ENCODE results near the gene MAD2L1BP.

The MAD2L1BP gene

DNA sequence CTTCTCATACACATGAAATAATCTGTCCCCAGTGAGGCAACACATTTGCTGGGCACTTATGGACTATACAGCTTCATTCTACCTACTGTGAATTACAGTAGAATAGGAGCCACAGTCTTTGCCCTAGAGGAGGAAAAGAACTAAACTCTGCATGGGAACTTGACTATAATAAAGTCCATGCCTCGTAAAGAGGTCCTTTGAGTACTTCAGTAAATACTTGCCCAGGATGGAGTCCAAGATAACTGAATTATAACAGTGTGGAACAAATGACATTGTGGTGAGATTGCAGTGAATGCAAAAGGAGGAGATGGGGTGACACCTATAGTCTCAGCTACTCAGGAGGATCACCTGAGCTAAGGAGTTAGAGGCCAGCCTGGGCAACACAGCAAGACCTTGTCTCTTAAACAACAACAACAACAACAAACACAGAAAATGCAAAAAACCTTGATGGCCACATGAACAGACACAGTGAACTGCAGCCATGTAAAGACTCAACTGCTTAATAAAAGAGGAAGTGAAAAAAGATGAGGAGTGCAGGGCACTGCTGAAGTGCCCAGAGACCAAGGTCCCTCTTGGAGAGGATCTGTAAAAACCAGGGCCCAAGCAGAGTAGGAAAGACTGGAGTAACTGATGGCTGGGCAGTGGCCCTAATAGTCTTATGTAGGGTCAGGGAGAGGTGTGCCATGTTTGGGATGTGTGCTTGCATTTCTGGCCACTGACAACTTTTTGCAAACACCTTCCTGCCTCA is 48.2 kb downstream of the MAD2L1BP start:
- DNase-seq, result no peak

DNA sequence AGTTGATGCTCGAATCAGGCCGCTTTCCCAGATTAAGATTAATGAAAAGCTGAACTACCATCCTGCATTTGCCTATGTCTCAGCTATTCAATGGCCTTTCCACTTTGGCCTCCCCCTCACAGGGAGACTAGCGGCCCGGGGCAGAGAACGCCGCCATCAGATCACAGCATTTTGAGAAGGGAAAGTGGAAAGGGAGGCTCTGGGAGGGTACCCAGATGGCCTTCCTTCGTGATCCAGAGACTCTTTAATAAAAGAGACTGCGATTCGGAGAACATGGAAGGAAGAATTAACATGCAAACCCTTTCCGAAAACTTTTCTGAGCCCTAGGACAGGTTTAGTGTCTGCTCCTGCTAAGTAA is 51.4 kb downstream of the MAD2L1BP start:
- no peak for DNase-seq

DNA sequence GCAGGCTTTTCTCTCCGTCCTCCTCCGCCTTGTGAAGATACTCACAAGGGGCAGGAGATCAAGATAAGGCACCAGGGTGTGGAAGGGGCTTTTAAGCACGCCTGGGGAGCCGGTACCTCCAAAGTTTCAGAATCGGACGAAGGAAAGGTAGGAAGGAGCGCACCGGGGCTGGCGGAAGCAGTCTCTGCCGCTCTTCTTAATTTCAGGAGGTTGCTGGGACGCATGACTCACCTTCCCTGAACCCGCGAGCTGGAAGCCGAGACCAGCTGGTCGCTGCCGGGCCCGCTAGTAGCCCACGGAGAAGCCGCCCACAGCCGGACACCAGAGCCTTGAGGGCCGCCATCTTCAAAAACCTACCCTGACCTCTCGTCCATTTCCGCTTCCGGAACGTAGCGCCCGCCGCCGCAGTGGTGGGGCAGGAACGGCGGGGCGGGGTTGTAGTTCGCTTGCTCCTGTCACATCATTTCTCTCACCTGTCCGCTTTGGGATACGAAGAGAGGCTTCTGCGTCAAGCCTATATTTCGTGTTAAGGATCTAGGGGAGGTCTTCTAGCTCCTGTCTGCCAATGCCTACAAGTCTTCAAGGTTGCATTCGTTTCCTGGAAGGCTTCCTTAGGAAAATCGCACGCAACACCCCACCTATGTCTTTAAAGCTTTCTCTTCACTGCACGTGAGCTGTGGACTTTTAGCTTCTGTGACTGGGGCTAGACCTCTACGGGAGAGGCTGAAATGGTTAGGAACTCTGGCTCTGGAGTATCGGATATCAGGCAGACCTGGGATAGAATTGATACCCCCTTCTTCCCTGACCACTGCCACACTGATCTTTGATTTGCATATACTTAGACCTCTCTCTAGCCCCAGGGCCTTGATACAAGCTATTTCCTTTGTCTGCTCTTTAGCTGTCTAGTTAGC is 52.1 kb downstream of the MAD2L1BP start, which contains the start of gene MRPS18A:
Gene MRPS18A (minus strand): TSS at position 355 of the 911 bp plus-strand sequence. CDS start 12 bp downstream, at position 343.
- peak; percentile 78 for DNase-seq

DNA sequence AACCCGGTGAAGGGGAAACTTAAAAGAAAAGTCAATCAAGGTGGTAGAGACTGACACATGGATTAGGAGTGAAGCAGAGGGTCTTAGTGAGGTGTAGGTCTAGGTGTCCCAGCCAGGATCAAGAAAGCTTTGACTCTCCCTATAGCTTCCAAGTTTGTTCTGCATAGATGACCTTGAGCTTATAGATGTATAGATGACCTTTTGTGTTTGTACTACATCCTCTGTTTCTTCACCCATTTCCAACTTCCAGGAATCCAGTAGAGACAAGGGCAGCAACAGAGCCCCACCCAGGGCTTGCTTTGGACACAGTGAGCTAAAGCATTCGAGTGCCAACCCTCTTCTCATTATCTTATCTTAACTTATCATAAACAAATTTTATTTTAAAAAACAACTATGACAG is 53.8 kb downstream of the MAD2L1BP start:
- no peak for DNase-seq
